Measurements from ENCODE around the gene NCKIPSD. TPM values are rescaled to one million over a fixed set of nuclear protein-coding genes. Genes with fewer than 3 reads are reported as not detected.

The NCKIPSD gene
- total RNA-seq, 1 donor from 2014 or later = 10.5 TPM

DNA sequence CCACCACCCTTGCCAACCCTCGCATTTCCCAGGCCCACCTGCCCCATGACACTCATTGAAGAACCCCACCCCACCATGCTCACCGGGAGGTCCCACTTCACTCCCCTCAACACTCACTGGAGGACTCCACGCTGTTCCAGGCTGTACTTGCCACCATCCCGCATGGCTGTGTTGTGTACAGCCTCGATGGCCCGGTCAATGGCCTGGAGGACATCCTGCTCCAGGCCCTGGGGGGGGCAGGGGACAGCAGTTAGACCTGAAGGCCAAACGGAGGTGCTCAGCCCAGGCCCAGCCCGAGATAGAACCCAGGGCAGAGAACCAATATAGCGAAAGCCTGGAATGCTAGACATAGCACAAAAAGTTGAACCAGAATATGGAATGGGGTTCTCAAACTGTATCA lies 2.9 kb downstream of the NCKIPSD start:
- Histone ChIP-seq H3K4me3 (ENCODE audit: low read depth, low read length) (no peak overlapping the region), H3K36me3 (ENCODE audit: control insufficient read depth, insufficient read depth, low read length) (peaks cover 24% of the 10 kb centered on the region), H3K27me3 (ENCODE audit: control insufficient read depth, insufficient read depth, low read length) (no peaks in the 10 kb centered on the region)
- FAIRE-seq (no peak), DNase-seq (ENCODE audit: low read depth) (no peak)
- no peak for TF ChIP-seq CTCF (IDR thresholded peaks at IDR 0.05; ENCODE audit: insufficient read depth, low read length, severe bottlenecking)

- DNase-seq (ENCODE audit: low read depth) (no peak), FAIRE-seq (no peak)
- no peak for TF ChIP-seq CTCF (IDR thresholded peaks at IDR 0.05; ENCODE audit: insufficient read depth, low read length, severe bottlenecking)
- Histone ChIP-seq H3K36me3 (ENCODE audit: control insufficient read depth, insufficient read depth, low read length) (peaks cover 22% of the 10 kb centered on the region), H3K27me3 (ENCODE audit: control insufficient read depth, insufficient read depth, low read length) (no peaks in the 10 kb centered on the region), H3K4me3 (ENCODE audit: low read depth, low read length) (no peak overlapping the region)
Observed at GRCh38 chr3:48681974-48682610, 3.6 kb downstream of the NCKIPSD start.

DNA sequence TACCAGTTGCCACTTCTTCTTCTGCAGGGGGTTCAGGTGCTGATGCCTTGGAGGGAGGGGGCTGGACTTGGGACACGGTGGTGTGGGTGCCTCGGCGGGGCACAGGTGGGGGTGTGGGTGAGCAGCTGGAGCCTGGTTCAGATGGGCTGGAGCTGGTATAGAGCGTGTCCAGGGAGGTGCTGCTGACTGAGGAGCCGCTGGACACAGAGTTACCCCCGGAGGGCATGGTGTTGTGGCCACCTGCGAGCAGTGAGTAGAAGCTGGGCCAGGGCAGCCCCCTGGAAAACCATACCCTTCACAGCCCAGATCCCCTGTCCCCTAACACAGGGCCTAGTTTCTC lies 4.2 kb downstream of the NCKIPSD start:
- FAIRE-seq = no peak
- peaks cover 22% of the 10 kb centered on the region for H3K36me3 ChIP-seq (ENCODE audit: control insufficient read depth, insufficient read depth, low read length)
- no peak overlapping the region for H3K4me3 ChIP-seq (ENCODE audit: low read depth, low read length)
- no peaks in the 10 kb centered on the region for H3K27me3 ChIP-seq (ENCODE audit: control insufficient read depth, insufficient read depth, low read length)
- DNase-seq (ENCODE audit: low read depth) = no peak
- no peak for TF ChIP-seq CTCF (IDR thresholded peaks at IDR 0.05; ENCODE audit: insufficient read depth, low read length, severe bottlenecking)

DNA sequence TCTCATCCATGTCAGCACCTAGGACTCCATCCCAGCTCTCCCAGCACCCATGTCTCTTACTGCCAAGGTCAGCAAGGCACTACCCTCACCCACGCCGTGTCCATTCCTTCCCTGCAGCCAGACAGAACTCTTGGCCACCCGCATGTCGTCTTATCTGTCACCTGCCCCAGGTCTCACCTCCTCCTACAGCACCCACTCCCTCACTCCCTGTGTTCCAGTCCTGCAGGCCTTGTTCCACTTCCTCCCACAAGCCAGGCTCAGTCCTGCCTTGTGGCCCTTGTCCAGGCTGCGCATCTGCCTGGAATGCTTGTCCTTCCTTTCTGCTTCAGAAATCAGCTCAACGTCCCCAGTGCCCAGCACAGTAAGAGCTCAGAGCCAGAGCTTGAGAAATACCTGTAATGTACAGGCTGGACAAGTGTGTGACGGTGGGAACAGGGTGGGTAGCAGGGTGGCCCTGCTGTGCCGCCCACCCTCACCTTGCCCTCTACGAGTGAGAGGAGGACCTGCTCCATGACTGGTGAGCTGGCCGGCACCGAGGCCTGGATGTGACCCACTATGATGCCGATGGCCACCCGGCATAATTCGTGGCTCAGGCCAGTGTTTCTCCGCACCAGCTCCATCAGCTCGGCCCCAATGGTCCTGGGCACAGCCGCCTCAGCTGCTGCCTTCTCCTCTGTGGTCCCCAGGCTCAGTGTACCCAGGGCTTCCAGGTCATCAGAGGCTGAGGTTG lies 4.7 kb downstream of the NCKIPSD start:
- no peaks in the 10 kb centered on the region for H3K27me3 ChIP-seq (ENCODE audit: control insufficient read depth, insufficient read depth, low read length)
- no peak for TF ChIP-seq CTCF (IDR thresholded peaks at IDR 0.05; ENCODE audit: insufficient read depth, low read length, severe bottlenecking)
- H3K36me3 ChIP-seq (ENCODE audit: control insufficient read depth, insufficient read depth, low read length) = peaks cover 22% of the 10 kb centered on the region
- no peak for DNase-seq (ENCODE audit: low read depth)
- FAIRE-seq = no peak
- no peak overlapping the region for H3K4me3 ChIP-seq (ENCODE audit: low read depth, low read length)

DNA sequence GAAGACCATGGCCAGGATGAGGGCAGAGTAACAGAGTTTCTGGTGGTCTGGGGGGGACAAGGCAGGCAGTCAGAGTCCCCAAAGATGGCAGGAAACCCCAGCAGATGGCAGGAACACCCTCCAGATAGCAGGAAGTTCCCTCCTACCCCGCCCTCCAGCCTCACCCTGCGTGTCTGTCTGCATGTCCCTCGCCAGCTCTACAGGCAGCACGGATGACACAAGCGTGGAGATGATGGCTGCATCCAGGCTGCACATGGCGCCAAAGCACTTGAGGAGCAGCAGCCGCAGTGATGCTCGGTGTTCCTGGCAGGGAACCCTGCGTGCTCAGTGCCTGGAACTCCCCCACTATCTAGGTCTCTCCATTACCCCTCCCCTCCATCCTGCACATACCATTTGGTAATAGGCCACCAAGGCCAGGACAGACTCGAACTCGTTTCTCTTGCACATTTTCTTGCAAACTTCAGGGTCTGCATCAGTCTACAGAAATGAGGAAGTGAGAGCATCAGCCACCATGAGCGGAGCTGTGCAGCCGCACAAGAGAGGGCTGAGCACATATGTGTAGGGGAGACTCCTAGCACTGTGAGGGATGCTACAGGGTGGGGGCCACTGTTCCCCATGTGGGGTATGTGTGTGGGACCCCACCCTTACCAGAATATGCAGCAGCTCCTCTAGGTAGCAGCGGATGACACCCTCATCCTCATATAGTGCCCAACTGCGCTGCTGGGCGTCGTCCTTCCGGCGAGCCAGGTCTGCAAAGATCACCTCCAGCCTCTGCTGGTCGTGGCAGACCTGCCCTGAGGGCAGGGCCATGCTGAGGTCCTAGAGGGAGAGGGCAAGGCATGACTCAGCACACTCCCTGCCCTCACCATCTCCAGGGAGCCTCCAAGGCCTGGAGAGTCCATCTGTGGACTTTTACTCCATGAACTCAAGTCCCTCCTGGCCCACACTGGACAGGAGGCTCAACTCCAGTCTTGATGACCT lies 6.0 kb downstream of the NCKIPSD start:
- Histone ChIP-seq H3K36me3 (ENCODE audit: control insufficient read depth, insufficient read depth, low read length) (peaks cover 22% of the 10 kb centered on the region), H3K27me3 (ENCODE audit: control insufficient read depth, insufficient read depth, low read length) (no peaks in the 10 kb centered on the region), H3K4me3 (ENCODE audit: low read depth, low read length) (no peak overlapping the region)
- DNase-seq (ENCODE audit: low read depth) (no peak), FAIRE-seq (peak; percentile 52)
- no peak for TF ChIP-seq CTCF (IDR thresholded peaks at IDR 0.05; ENCODE audit: insufficient read depth, low read length, severe bottlenecking)

Data from bronchial epithelial cell (primary cell).